NCI-H345 treated with DMSO at 0.1 percent for 48 hours (cell line): ENCODE data around the gene KRTAP5-4.
"Not testable (repeated sequence)": the region's sequence is repeated elsewhere in the genome, so short reads cannot be mapped to it uniquely, and the experiment has no call there.

Experiments used
- DNase-seq: peaks from one replicate; lab custom pipeline; 2025; ENCODE audit not compliant: unreplicated experiment; lab: John Stamatoyannopoulos, UW

The KRTAP5-4 gene

GRCh38 chr11:1639102-1639620 is 17.2 kb upstream of the KRTAP5-4 start:
- peak; percentile 77 for DNase-seq

DNA sequence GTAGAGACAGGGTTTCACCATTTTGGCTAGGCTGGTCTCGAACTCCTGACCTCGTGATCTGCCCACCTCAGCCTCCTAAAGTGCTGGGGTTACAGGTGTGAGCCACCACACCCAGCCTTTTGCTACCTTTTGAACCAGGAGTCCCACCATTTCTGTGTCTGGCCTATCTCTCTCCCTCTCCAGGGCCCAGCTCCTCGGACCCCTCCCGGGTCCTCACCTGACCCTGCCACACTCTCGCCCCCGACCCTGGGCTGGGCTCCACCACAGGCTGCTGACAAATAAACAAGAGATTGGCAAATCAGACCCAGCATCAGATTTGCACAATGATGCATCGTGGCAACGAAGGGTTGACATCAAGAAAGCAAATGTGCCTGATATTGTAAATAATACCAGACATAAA is 16.4 kb upstream of the KRTAP5-4 start:
- DNase-seq: peak; percentile 11

DNA sequence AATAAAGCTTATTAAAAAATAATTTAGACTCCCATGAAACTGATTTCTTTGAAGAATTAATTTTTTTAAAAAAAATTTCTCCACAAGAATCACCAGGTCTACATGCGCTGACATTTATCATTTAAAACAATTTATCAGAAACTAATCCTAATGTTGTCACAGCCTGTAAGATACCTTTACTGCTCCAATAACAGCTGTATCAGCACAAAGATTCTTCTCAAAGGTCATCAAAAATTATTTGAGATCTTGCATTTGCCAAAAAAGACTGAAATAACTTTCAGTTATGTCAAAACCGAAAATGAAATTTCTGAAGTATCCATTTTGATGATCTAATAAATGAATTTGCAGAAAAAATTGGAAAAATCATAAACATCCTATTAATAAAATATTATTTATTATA is 15.7 kb upstream of the KRTAP5-4 start:
- DNase-seq: no peak

DNA sequence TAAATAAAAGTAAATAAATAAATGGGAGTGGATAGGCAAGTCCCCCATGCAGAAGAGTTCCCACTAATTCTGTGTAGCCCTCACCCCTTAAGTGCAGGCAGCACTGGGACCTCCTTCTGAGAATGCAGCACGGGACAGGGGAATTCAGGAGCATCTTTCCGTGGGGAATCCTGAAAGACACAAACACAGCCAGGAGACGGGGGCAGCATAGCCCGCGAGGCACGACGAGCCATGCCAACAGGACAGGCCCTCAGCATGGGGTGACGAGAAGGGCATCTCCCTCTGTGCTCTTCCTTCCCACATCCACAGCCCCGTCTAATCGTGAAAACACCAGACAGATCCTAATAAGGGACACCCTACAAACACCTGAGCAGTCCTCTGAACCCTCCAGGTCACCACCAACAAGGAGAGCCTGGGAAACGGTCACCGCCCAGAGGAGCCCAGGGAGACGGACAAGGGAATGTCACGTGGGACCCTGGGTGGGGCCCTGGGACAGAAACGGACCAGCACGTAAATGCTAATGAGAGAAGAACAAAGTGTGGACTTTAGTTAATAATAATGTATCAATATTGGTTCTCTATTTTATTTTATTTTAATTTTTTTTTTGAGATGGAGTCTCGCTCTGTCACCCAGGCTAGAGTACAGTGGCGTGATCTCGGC is 14.5 kb upstream of the KRTAP5-4 start:
- no peak for DNase-seq

DNA sequence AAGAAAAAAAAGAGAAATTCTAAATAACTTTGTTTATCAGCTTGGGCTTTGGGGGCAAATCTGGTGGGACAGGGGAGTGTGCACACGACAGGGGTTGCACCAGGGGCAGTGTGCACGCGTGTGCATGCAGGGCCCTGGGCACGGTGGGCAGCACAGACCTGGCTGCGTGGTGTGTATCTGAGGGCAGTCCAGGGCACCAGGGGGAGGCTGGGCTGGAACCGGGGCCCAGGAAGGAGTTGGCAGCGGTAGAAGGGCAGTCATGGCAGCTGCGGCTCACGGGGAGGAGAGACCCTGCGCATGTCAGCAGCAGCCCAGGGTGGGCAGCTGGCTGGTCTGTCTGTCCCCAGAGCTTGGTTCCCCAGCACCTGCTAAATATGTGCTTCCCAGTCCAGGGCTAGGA is 11.9 kb upstream of the KRTAP5-4 start:
- DNase-seq: no peak

DNA sequence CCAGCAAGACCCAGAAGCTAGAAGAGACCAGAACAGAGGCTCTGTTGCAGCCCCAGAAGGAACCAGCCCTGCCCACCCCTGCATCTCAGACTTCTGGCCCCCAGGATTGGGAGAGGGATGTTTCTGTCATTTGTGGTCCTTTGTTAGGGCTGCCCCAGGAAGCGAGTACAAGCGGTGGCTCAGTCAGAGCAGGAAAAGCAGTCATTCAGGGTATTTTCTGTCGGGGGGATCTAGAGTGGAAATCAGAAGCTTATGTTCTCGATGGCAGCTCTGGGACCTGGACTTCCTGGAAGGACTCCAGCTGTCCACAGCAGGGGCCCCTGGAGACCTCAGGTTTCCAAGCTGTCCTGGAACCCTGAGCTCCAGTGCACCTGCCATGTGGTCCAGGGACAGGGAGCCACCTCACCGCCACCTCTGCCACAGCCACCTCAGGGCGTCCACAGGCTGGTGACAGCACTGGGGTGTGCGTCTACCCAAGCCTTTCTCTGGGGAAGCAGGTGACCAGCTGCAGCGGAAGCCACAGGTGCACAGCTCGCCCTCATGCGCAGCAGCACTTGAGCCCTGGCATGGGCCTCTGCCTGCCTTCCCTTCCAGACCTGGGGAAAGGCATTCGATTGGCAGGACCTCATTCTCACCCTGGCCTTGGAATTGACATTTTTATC is 10.2 kb upstream of the KRTAP5-4 start:
- no peak for DNase-seq

DNA sequence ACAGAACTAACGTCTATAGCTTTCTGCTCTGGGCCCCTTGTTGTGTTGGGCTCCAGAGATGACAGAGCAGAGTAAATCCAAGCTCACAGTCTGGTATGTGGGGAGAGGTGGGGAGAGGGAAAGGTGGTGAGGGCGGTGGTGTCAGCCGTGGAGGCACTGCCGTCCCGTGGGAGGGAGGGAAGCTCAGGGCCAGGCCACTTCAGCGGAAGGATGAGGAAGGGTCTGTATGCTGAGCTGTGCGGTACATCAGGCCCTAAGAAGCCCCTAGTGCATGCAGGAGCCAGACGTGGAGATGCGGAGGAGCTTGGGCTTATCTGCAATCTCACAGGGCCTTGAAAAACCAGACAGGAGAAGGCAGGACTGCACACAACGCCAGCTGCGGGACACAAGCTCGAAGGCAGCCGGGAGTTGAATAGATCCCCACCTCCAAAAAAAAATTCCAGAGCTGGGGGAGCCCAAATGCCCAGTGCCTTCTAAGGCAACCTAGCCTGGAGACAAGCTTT is 9.2 kb upstream of the KRTAP5-4 start:
- no peak for DNase-seq

DNA sequence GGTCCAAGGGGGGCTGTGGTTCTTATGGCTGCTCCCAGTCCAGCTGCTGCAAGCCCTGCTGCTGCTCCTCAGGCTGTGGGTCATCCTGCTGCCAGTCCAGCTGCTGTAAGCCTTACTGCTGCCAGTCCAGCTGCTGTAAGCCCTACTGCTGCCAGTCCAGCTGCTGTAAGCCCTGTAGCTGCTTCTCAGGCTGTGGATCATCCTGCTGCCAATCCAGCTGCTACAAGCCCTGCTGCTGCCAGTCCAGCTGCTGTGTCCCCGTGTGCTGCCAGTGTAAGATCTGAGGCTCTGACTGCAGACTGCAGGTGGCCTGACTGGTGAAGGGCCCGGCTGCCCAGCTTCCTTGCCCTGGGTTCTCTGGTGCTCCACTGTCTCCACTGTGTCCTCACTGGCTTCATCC is 8.3 kb upstream of the KRTAP5-4 start:
- no peak for DNase-seq

GRCh38 chr11:1629326-1630185 is 7.6 kb upstream of the KRTAP5-4 start, which contains the start of gene KRTAP5-5:
Gene KRTAP5-5, plus strand, starts transcription at chr11:1629775. Its CDS starts 66 bp downstream, at chr11:1629841.
- no peak for DNase-seq

DNA sequence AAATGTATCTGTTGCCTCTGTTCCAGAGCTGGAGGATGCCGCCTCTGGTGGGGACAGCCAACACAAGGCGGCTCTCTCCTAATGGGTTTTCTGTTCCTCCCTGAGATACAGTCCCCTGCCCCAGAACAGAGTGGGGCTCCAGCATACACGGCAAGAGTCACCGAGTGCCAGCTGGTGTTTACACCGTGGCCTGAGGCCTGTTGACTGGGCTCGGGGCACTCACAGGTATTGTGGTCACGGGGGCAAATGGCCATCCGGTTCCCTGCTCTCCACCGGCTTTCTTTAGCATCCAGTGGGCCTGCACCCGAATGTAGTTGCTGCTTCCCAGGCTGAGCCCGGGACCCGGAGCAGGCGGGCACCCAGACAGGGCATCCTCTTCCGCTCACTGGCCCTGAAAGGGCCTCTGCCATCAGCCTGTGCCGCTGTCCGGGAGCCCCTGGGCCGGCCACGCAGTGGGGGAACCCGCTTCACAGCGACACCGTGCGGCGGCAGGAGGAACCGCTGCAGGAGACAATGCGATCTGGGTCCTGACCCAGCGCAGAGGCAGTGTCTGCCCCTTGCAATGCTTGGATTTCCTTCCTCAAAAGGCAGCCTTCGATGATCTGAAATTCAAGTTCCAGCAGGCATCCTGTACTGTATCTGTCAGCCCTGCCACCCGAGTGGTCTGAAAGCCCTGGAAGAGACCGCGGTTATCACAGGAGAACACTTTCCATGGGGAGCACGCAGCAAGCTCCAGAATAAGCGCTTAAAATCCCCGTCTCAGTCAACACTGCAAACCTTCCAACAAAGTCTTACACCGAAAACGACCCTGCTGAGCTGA is 6.8 kb upstream of the KRTAP5-4 start:
- DNase-seq: no peak

GRCh38 chr11:1625541-1625940 is 3.6 kb upstream of the KRTAP5-4 start:
- no peak for DNase-seq

DNA sequence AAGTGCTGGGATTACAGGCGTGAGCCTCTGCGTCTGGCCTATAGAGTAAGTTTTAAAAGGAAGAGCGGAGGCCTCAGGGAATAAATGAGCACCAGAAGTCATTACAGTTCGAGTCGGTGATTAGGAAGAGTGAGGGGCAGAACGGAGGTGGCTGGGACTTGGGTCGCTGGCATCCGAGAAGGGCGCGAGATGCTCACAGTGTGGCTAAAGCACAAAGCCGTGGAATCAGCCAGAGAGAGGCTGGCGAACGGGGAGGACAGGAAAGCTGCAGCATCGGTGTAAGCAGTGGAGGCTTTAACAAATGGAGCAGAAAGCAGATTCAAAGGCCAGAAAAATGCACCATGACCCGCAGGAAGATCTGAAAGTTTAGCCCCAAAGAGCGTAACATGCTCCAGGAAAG is 2.7 kb upstream of the KRTAP5-4 start:
- DNase-seq: no peak

DNA sequence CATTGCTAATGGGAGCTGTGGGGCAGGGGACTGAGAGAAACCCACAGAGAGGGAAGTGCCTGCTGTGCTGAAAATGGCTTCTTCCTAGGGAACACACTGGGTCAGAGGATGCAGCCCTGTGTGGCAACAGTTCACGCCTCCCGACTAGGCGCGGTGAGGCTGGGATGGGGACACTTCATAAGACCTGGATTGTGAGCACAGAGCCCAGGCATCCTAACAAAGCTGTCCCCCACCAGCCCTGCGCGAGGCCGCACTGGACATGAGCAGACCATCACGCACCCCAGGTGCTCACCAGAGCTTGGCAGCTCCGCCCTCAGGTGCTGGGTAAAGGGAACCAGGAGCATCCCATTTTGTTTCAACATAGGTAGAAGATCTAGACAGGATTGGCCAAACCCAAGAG is 1.8 kb upstream of the KRTAP5-4 start:
- DNase-seq: no peak

- DNase-seq: no peak
Observed at GRCh38 chr11:1619449-1619848, 2.5 kb downstream of the KRTAP5-4 start.

DNA sequence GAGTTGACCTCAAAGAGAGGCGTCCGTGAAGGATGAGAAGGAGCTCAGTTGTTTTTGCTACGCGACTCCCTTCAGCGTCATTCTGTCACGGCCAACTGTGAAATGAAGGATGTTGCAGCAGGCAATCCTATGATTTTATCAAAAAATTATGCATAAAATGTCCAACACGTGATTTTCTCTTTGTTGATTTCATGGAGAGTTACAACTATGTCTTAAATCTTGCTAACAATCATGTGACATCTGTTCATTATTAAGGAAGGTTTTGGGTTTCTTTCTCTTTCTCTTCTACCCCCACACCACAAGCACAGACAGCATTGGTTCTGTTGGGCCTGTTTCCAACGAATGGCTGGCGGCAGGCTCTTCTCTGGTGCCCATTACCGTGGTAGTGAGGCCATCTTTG is 3.7 kb downstream of the KRTAP5-4 start:
- no peak for DNase-seq

DNA sequence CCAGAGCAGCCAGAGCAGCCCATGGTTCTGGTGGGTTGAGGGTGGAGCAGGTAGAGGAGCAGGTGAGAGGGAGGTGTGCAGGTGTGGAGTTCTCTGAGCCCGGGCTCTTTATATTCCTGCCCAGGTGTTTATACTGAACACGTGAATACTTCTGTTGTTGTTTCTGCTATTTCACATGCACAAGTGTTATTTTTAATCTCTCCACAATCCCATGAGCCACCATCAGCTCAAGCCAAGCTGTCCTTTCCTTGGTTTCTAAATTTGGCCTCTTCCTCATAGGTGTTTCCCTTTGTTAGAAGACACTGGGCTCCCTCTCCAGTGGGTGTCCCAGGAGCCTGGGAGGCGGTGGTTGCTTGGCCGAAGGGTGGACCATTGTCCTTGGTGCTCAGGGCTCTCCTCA is 13.6 kb downstream of the KRTAP5-4 start, which contains the start of gene KRTAP5-3:
TSS of gene KRTAP5-3 (minus strand) at position 101 of the 400 bp plus-strand sequence. CDS start at position 23, 78 bp downstream.
- DNase-seq: no peak

GRCh38 chr11:1607901-1608300 is 14.0 kb downstream of the KRTAP5-4 start:
- DNase-seq: not testable (repeated sequence)

DNA sequence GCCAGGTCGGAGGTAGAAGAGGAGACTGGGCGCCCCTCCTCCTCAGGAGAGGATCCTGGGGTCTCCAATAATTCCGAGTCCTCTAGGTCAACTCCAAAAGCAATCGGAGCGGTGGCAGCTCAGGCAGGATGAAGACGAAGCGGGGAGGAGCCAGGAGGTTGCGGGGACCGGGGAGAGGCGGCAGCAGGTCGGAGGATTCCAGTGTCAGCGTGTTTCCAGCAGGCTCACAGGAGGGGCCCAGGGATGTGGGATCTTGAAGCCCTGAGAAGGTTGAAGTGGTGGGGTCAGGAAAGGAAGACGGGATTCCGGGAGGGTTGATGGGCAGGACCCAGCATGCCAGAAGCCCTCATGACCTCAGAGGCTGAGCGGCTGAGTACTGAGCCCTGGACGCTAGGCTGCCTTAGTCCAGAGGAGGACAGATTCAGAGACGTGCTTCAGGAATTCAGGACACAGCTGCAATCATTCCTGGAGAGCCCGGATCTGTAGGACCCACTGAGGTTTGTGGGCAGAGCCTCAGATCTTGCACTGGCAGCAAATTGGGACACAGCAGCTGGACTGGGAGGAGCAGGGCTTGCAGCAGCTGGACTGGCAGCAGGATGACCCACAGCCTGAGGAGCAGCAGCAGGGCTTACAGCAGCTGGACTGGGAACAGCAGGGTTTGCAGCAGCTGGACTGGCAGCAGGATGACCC is 14.6 kb downstream of the KRTAP5-4 start:
- not testable (repeated sequence) for DNase-seq

GRCh38 chr11:1605923-1606322 is 16.0 kb downstream of the KRTAP5-4 start:
- DNase-seq: not testable (repeated sequence)

- no peak for DNase-seq
Observed at GRCh38 chr11:1604711-1605110, 17.2 kb downstream of the KRTAP5-4 start.
